H9 (cell line): ENCODE results near the gene RALGPS2. TPM values are rescaled to one million over a fixed set of nuclear protein-coding genes. Genes with fewer than 3 reads are reported as not detected.

Experiments used
- DNase-seq: peaks from one replicate; pipeline ENCODE4 v3.0.0-alpha.2; 2017
- H2AFZ ChIP-seq: one replicate; pipeline ENCODE4 v1.6.1; 2013; ENCODE audit warnings: mild to moderate bottlenecking, low read length, control low read depth, moderate library complexity
- H2AK5ac ChIP-seq: 2 replicates; pipeline ENCODE4 v1.6.1; 2013; ENCODE audit warnings: low read length, control low read depth, mixed read lengths; ENCODE audit not compliant: insufficient read length
- H2BK120ac ChIP-seq: one replicate; pipeline ENCODE4 v1.6.1; 2013; ENCODE audit warnings: low read depth, mild to moderate bottlenecking, low read length, control low read depth, inconsistent platforms; ENCODE audit not compliant: poor library complexity, severe bottlenecking
- H2BK12ac ChIP-seq: 2 replicates; pipeline ENCODE4 v1.6.1; 2013; ENCODE audit warnings: low read length, control low read depth, mixed read lengths, low read depth; ENCODE audit not compliant: insufficient read length
- H2BK15ac ChIP-seq: 2 replicates; pipeline ENCODE4 v1.6.1; 2013; ENCODE audit warnings: low read depth, low read length, control low read depth
- H2BK20ac ChIP-seq: one replicate; pipeline ENCODE4 v1.6.1; 2013; ENCODE audit warnings: low read depth, mild to moderate bottlenecking, low read length, control low read depth, inconsistent platforms; ENCODE audit not compliant: poor library complexity, severe bottlenecking
- H2BK5ac ChIP-seq: 2 replicates; pipeline ENCODE4 v1.6.1; 2013; ENCODE audit warnings: low read length, control low read depth, mixed read lengths; ENCODE audit not compliant: insufficient read length
- H3K14ac ChIP-seq: 2 replicates; pipeline ENCODE4 v1.6.1; 2013; ENCODE audit warnings: low read length, control low read depth; ENCODE audit not compliant: insufficient read depth
- H3K18ac ChIP-seq: 2 replicates; pipeline ENCODE4 v1.6.1; 2013; ENCODE audit warnings: low read depth, mild to moderate bottlenecking, mixed read lengths, low read length, control low read depth; ENCODE audit not compliant: insufficient read length
- H3K23ac ChIP-seq: 2 replicates; pipeline ENCODE4 v1.6.1; 2013; ENCODE audit warnings: low read length, control low read depth, mixed read lengths, low read depth; ENCODE audit not compliant: insufficient read length
- H3K23me2 ChIP-seq: 2 replicates; pipeline ENCODE4 v1.6.1; 2013; ENCODE audit warnings: low read depth, mild to moderate bottlenecking, mixed read lengths, low read length, control low read depth; ENCODE audit not compliant: insufficient read length, poor library complexity, severe bottlenecking
- H3K27ac ChIP-seq: 2 replicates; pipeline ENCODE4 v1.5.1; 2013; ENCODE audit warnings: low read length, control low read depth, mixed read lengths, low read depth; ENCODE audit not compliant: insufficient read length
- H3K27me3 ChIP-seq: 2 replicates; pipeline ENCODE4 v1.6.1; 2013; ENCODE audit warnings: low read length, control low read depth, inconsistent platforms; ENCODE audit not compliant: insufficient read depth
- H3K4ac ChIP-seq: 2 replicates; pipeline ENCODE4 v1.6.1; 2013; ENCODE audit warnings: low read depth, mild to moderate bottlenecking, control low read depth, inconsistent platforms, low read length, moderate library complexity
- H3K4me1 ChIP-seq: 2 replicates; pipeline ENCODE4 v1.6.1; 2013; ENCODE audit warnings: low read length, control low read depth, inconsistent platforms; ENCODE audit not compliant: insufficient read depth
- H3K4me2 ChIP-seq: 2 replicates; pipeline ENCODE4 v1.6.1; 2013; ENCODE audit warnings: low read length, control low read depth, mixed read lengths; ENCODE audit not compliant: insufficient read length, insufficient read depth
- H3K56ac ChIP-seq: 2 replicates; pipeline ENCODE4 v1.6.1; 2013; ENCODE audit warnings: low read depth, mild to moderate bottlenecking, mixed read lengths, low read length, control low read depth; ENCODE audit not compliant: insufficient read length
- H3K79me1 ChIP-seq: 2 replicates; pipeline ENCODE4 v1.6.1; 2013; ENCODE audit warnings: low read depth, mild to moderate bottlenecking, moderate library complexity, low read length, control low read depth, inconsistent platforms; ENCODE audit not compliant: insufficient read depth, poor library complexity, severe bottlenecking
- H3K79me2 ChIP-seq: 2 replicates; pipeline ENCODE4 v1.6.1; 2013; ENCODE audit warnings: low read length, control low read depth, inconsistent platforms; ENCODE audit not compliant: insufficient read depth
- H3K9ac ChIP-seq: 2 replicates; pipeline ENCODE4 v1.6.1; 2013; ENCODE audit warnings: low read length, control low read depth, mixed read lengths; ENCODE audit not compliant: insufficient read length; ENCODE audit errors: extremely low read depth
- H3K9me3 ChIP-seq: one replicate; pipeline ENCODE4 v1.6.1; 2013; ENCODE audit warnings: low read depth, low read length, inconsistent platforms; ENCODE audit not compliant: control insufficient read depth
- H3T11ph ChIP-seq: one replicate; pipeline ENCODE4 v1.6.1; 2013; ENCODE audit warnings: mild to moderate bottlenecking, low read length, control low read depth, inconsistent platforms
- H4K20me1 ChIP-seq: one replicate; pipeline ENCODE4 v1.6.1; 2013; ENCODE audit not compliant: control insufficient read depth, insufficient read length, insufficient read depth
- H4K5ac ChIP-seq: 2 replicates; pipeline ENCODE4 v1.6.1; 2013; ENCODE audit warnings: low read depth, mild to moderate bottlenecking, mixed read lengths, low read length, control low read depth; ENCODE audit not compliant: insufficient read length
- H4K8ac ChIP-seq: replicated peaks from 2 replicates; pipeline ENCODE4 v1.6.1; 2013; ENCODE audit warnings: low read length, control low read depth, mixed read lengths, low read depth; ENCODE audit not compliant: insufficient read length
- H4K91ac ChIP-seq: 2 replicates; pipeline ENCODE4 v1.6.1; 2013; ENCODE audit warnings: low read depth, mild to moderate bottlenecking, moderate library complexity, mixed read lengths, low read length, control low read depth; ENCODE audit not compliant: insufficient read length
- H3K27ac Mint-ChIP-seq, 3 experiments: 2 replicates in 2 of 3; 3 replicates in 1 of 3; pipeline ENCODE4 v1.8.0; 2020 to 2021; ENCODE audit warnings: mixed read lengths in 3 of 3, mild to moderate bottlenecking in 1 of 3, moderate library complexity in 1 of 3
- H3K27me3 Mint-ChIP-seq: 2 replicates; pipeline ENCODE4 v1.8.0; 2021; ENCODE audit warnings: low read depth, mild to moderate bottlenecking, moderate library complexity, mixed read lengths
- H3K36me3 Mint-ChIP-seq, 3 experiments: 2 replicates in 2 of 3; 3 replicates in 1 of 3; pipeline ENCODE4 v1.8.0; 2020 to 2021; ENCODE audit warnings: low read depth in 3 of 3, mixed read lengths in 3 of 3; ENCODE audit not compliant: insufficient read depth in 1 of 3
- H3K4me1 Mint-ChIP-seq, 2 experiments: 2 replicates each; pipeline ENCODE4 v1.8.0; 2020; ENCODE audit warnings: mixed read lengths in 2 of 2
- H3K4me3 Mint-ChIP-seq, 2 experiments: 2 replicates in 1 of 2; 3 replicates in 1 of 2; pipeline ENCODE4 v1.8.0; 2020 to 2021; ENCODE audit warnings: mild to moderate bottlenecking in 2 of 2, mixed read lengths in 2 of 2, moderate library complexity in 1 of 2
- H3K9me3 Mint-ChIP-seq, 2 experiments: 2 replicates in 1 of 2; 3 replicates in 1 of 2; pipeline ENCODE4 v1.8.0; 2020; ENCODE audit warnings: mild to moderate bottlenecking in 2 of 2, mixed read lengths in 2 of 2, moderate library complexity in 1 of 2
- WGBS: extraction: QIAGEN DNeasy Blood & Tissue Kit; methylation state at CpG from one replicate; pipeline ENCODE4 v1.1.7; 2013; ENCODE audit warnings: missing lambda C conversion rate, low lambda C conversion rate, mixed read lengths; ENCODE audit not compliant: insufficient read length; ENCODE audit errors: extremely low coverage; 5-methylcytosine and 5-hydroxymethylcytosine counted together
- total RNA-seq: library from RNA; stranded (reverse); gene quantifications from 2 replicates; pipeline ENCODE4 v1.2.1, GENCODE V29; 2021
- TF ChIP-seq, protein P1 (sequence below): fragments of 200-600 bp; sonication (generic); conservative IDR thresholded peaks from 3 replicates; pipeline ENCODE4 v1.8.0; 2021; ENCODE audit warnings: antibody characterized with exemption, mild to moderate bottlenecking

Gene RALGPS2
- total RNA-seq, 1 experiment from 2014 or later: 32.6 TPM

DNA sequence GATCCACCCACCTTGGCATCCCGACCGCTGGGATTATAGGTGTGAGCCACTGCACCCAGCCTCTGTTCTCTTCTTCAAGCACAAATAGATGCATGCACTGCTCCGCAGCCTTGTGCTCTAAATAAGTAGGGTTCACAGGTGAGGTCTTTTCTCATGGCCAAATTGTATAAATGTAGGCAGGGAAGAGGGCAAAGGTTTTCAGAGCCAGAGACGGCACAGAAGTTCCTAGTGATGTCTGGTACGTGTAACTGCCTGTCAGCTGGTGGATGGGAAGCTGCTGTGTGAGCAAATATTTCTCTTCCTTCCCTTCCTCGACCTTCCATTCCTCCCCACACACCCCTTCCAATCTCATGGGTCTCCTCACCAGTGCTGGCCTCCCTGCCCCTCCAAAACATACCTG is 229.9 kb downstream of the RALGPS2 start:
- Mint-ChIP-seq H3K27me3 (peaks cover 2% of the 10 kb centered on the region), H3K27ac (no peak overlapping the region), H3K4me1 (0 out of 4 replicates have a peak, but pooled peaks cover 0 to 2% of the 10 kb centered on the region in 2 experiments), H3K4me3 (no peak overlapping the region), H3K9me3 (no peaks in the 10 kb centered on the region; a peak in 2 of 5 replicates), H3K36me3 (no peaks in the 10 kb centered on the region; a peak in 1 of 7 replicates)
- no peak overlapping the region for H2AFZ ChIP-seq
- H2AK5ac ChIP-seq: no peak overlapping the region
- H3K4ac ChIP-seq: no peak overlapping the region
- no peak overlapping the region for H3T11ph ChIP-seq
- H4K20me1 ChIP-seq: no peaks in the 10 kb centered on the region
- no peak overlapping the region for H2BK20ac ChIP-seq
- H3K9ac ChIP-seq: no peak overlapping the region
- no peaks in the 10 kb centered on the region for H3K27me3 ChIP-seq
- DNase-seq: no peak
- H3K4me1 ChIP-seq: no peaks in the 10 kb centered on the region
- no peak overlapping the region for H3K18ac ChIP-seq
- no peak overlapping the region for H3K14ac ChIP-seq
- TF ChIP-seq, protein P1, sequence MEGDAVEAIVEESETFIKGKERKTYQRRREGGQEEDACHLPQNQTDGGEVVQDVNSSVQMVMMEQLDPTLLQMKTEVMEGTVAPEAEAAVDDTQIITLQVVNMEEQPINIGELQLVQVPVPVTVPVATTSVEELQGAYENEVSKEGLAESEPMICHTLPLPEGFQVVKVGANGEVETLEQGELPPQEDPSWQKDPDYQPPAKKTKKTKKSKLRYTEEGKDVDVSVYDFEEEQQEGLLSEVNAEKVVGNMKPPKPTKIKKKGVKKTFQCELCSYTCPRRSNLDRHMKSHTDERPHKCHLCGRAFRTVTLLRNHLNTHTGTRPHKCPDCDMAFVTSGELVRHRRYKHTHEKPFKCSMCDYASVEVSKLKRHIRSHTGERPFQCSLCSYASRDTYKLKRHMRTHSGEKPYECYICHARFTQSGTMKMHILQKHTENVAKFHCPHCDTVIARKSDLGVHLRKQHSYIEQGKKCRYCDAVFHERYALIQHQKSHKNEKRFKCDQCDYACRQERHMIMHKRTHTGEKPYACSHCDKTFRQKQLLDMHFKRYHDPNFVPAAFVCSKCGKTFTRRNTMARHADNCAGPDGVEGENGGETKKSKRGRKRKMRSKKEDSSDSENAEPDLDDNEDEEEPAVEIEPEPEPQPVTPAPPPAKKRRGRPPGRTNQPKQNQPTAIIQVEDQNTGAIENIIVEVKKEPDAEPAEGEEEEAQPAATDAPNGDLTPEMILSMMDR: no peak
- no peak overlapping the region for H4K91ac ChIP-seq
- WGBS: no CpG with 5 or more reads among the region's 6 CpGs
- no peak overlapping the region for H3K27ac ChIP-seq
- H3K79me2 ChIP-seq: no peaks in the 10 kb centered on the region
- H4K5ac ChIP-seq: no peak overlapping the region
- no peak overlapping the region for H2BK120ac ChIP-seq
- H2BK5ac ChIP-seq: no peak overlapping the region
- no peak overlapping the region for H3K56ac ChIP-seq
- no peak overlapping the region for H2BK12ac ChIP-seq
- H3K23ac ChIP-seq: no peak overlapping the region
- no peaks in the 10 kb centered on the region for H3K79me1 ChIP-seq
- no peaks in the 10 kb centered on the region for H3K9me3 ChIP-seq
- no peak overlapping the region for H2BK15ac ChIP-seq
- H3K4me2 ChIP-seq: no peak overlapping the region
- H4K8ac ChIP-seq: no peak overlapping the region
- H3K23me2 ChIP-seq: no peaks in the 10 kb centered on the region
